Measurements from ENCODE around the gene CSTPP1.

DNA sequence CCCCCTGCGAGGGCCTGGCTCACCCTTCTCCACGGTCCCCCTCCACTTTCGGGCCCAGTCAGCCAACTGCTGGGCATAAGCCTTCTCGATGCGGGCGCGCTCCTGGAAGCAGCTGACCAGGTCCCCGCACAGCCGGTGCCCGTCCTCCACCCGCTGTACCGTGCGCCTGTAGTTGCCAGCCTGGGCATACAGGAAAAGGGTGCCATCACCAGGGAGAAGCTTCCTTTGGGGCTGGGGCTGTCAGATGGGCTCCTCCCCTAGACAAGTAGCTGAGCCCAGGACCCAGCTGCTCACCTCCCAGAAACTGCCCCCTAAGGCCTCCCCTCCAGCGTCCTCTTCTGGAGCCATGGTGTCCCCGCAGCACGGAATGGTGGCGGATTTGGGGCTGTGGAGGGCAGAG is 245.8 kb downstream of the CSTPP1 start:
- TF ChIP-seq, protein P1, sequence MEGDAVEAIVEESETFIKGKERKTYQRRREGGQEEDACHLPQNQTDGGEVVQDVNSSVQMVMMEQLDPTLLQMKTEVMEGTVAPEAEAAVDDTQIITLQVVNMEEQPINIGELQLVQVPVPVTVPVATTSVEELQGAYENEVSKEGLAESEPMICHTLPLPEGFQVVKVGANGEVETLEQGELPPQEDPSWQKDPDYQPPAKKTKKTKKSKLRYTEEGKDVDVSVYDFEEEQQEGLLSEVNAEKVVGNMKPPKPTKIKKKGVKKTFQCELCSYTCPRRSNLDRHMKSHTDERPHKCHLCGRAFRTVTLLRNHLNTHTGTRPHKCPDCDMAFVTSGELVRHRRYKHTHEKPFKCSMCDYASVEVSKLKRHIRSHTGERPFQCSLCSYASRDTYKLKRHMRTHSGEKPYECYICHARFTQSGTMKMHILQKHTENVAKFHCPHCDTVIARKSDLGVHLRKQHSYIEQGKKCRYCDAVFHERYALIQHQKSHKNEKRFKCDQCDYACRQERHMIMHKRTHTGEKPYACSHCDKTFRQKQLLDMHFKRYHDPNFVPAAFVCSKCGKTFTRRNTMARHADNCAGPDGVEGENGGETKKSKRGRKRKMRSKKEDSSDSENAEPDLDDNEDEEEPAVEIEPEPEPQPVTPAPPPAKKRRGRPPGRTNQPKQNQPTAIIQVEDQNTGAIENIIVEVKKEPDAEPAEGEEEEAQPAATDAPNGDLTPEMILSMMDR (IDR thresholded peaks at IDR 0.05; ENCODE audit: insufficient read depth, low read length, poor library complexity, severe bottlenecking), result no peak
- no peak for TF ChIP-seq EZH2phosphoT487 (conservative IDR thresholded peaks at IDR 0.05; ENCODE audit: low read length)
